ENCODE data around the gene GPR162.

GPR162 gene

DNA sequence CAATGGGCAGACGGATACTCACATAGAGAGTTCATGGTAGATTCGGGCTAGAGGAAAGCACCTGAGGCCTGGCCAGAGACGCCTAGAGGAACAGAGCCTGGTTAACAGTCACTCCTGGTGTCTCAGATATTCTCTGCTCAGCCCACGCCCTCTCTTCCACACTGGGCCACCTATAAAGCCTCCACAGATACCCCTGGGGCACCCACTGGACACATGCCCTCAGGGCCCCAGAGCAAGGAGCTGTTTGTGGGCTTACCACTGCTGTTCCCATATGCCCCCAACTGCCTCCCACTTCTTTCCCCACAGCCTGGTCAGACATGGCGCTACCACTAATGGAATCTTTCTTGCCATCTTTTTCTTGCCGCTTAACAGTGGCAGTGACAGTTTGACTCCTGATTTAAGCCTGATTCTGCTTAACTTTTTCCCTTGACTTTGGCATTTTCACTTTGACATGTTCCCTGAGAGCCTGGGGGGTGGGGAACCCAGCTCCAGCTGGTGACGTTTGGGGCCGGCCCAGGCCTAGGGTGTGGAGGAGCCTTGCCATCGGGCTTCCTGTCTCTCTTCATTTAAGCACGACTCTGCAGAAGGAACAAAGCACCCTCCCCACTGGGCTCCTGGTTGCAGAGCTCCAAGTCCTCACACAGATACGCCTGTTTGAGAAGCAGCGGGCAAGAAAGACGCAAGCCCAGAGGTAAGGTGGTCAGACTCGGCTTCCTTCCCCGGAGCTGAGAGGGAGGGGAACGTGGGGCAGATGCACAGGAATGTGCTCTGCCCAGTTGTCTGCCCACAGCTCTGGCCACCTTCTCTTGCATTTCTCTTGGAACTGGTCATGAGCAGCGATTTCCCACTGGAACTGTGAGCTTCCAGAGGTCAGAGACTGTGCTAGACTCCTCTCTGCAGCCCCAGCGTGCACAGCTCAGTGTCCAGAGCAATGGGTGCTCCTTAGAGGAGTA, 32.4 kb upstream of the GPR162 start, which contains the start of gene CD4:
TSS of gene CD4 (plus strand) at position 557 of the 953 bp plus-strand sequence. CDS start 10,611 bp downstream, outside the sequence.
- peak; percentile 77 for DNase-seq

DNA sequence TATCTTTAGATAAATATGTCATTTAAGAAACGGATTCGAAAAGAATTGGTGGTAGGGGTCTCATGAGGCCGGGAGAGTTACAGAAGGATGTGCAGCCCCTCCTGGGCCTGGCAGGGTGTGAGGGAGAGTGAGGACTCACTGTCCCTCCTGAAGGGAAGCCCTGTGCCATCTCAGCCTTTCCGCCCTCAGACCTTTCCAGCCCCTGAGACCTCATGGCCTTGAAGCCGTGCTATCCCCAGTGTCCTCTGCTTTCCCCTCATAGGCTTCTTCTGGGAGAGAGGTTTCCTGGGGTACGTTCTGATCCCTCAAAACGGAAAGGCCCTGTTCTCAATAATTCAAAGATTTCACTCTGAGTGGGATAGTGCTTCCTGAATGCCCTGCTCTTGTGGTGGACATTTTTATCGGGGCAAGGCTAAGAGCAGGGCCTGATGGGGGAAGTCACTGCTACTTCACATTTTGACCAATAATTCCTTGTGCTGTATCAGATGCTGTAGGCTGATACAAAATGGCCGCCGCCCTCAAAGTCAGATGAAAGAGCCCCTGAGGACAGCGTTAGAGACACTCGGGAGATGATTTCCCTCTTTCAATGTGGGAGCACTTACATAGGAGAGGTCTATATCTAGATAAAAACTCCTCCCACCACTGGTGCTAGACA, 31.0 kb upstream of the GPR162 start:
- peak; percentile 59 for DNase-seq

DNA sequence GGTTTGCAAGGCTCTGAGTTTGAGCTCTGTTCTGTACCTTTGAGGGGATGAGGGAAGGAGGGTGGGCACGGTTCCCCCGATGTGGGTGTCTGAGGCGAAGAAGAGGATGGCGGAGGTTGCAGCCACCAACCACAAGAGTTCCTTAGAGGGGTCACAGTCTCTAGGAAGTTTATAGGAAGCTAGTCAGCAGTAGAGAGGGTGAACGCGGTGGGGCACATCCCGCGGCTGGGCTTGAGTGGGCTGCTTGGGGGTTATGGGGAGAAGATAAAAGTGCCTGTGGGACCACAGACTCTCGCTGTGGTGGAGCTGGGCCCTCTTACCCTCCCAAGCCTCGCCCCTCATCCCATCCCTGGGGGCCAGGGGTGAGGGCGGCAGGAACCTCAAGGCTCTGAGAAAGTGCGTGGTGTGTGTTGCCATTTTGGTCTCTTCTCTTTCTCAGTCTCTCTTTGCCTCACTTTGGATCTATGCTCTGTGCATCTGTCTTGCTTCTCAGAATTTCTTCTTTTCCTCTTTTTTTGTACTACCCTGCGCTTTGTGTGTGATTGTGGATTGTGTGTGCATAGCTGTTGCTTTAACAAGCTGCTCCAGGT, 29.6 kb upstream of the GPR162 start:
- DNase-seq = peak; percentile 45

DNA sequence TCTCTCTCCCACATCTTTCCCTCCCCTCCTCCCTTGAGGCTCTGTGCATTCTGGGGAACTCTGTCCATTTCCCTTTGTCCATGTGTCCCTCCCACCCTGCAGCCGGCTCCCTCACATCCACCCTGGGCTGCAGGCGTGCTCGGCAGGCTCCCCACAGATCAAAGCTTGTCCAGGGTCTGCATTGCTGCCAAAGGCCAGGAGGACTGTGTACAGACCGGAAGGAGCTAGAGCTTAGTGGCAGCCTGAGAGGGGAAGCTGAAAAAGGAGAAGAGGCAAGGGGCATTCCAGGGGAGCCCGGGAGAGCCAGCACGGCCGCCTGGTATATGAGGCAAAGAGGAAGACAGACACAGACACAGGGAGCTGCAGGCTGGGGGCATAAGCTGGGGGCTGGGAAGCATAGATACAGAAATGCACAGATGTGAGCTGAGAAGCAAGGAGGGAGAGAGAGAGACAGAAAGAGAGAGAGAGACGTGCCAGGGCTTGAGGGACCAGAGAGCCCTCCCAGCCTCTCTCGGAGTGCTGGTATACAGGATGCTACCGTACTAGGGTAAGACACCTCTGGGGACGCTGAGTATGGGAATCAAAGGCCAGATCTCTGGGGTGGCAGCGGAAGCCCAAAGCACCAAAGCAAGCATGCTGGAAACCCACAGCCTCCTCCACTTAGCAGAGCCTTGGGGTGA, 29.0 kb upstream of the GPR162 start:
- DNase-seq = peak; percentile 27

DNA sequence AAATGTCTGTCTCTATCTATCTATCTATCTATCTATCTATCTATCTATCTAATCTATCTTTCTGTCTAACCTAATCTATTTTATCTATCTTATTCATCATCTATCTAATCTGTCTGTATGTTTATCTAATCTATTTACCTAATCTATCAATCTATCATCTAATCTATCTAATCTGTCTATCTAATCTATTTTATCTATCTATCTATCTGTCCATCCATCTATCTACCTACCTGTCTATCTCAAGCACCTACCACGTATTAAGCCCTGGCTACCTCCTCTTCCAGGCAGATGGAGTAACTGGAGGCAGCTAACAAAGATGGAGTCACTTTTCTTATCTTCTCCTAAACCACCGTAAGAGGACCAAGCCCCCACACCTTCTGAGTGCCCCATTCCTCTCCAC, 26.5 kb upstream of the GPR162 start:
- no peak for DNase-seq

DNA sequence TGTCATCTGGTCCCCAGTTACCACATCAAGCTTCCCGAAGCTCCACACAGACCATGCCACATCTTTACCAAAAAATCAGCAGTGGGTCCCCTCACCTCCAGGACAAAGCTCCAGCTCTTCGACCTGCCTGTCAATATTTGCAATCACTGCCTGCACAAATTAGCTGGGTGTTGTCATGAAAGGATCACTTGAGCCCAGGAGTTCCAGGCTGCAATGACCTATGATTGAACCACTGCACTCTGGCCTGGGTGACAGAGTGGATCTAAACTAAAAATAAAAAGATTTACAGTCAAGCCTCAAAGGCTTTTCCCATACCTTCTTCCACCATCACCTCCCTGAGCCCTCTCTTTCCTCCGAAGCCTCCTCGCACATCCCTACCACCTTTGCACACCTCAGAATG, 25.0 kb upstream of the GPR162 start:
- DNase-seq = no peak

DNA sequence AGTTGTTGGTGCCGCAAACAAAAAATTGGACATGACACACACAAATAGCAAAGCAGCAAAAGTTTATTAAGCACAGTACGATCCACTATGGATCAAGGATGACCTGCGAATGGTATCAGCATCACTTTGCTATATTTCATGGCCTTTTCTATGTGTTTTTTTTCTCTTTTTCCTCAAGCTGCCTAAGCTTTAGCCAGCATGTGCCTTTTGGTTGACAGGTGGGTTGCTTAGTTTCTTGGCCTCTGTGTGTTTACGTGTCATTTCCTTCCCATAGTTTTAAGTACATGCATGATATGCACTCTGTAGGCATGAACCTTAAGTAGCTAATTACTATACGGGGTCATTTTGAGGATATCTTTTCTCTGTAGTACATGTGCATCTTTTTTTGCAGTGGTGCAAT, 22.5 kb upstream of the GPR162 start:
- no peak for DNase-seq

DNA sequence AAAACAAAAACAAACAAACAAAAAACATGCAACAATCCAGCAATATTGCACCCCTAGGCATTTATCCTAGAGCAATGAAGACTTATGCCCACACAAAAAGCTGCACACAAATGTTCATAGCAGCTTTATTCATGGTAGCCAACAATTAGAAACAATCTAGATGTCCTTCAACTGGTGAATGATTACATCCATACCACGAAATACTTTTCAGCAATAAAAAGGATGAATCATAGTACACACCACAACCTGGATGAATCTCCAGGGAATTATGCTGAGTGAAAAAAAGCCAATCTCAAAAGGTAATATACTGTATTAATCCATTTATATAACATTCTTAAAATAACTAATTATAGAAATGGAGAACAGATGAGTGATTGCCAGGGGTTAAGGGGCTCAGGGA, 14.5 kb upstream of the GPR162 start:
- no peak for DNase-seq

DNA sequence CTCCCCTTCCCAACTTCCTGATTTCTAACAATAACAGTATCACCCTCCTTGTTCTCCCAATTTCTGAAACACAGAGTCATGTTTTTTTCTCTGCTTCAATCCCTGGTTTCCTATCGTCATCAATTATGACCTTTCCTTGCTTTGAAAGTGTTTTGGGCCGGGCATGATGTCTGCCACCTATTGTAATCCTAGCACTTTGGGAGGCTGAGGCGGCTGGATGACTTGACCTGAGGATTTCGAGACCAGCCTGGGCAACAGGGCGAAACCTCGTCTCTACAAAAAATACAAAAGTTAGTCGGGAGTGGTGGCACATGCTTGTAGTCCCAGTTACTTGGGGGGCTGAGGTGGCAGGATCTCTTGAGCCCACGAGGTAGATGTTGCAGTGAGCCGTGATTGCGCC, 12.6 kb upstream of the GPR162 start:
- DNase-seq = no peak

DNA sequence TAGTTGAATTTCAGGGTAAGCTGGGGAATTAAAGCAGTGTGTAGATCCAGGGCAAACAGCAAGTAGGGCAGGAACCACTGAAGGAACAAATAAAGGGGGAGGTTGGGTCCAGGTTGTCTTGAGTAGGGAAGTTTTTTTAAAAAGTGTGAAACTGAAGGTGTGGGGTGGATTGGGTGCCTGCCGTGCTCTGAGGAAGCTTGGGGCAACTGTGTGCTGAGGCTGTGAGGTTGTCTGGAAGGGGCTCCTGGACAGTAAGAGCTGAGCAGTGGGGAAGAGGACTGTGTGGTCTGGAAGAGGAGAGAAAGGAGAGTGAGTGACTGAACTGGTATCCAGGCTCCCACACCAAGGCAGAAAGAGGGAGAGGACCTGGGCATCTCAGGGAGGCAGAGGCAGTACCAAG, 10.9 kb upstream of the GPR162 start:
- DNase-seq = no peak

DNA sequence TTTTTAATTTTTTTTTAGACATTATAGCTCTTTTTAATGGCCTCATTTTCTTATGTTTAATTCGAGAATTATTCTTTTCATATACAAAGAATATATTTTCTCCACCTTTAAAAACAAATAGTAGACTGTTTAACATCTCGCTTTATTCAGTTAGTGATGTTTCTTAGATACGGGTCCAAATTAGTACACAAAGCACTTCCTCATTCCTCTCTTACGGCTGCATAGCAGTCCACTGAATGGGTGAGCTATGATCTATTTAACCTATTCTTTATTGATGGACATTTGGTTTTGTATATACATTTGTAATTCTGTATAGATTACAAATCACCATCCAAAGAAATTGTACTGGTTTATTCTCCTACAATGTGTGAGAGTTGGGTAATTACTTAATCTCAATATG, 8.3 kb upstream of the GPR162 start:
- DNase-seq = no peak

DNA sequence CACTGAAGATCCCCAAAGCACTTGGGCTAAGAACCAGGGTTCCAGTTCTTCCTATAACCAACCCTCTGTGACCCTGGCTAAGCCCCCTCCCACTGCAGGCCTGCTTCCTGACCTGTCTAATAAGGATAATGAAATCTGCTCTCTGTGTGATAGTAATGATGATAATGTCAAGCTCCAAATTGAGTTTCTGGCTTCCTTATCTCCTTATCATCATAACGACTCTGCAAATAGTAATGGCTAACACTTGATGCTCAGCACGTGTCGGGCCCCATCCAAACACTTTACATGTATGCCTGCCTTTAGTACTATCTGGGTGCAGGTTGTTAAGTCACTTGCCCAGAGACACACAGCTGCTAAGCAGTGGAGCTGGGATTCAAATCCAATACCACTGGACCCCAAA, 5.0 kb upstream of the GPR162 start:
- DNase-seq = no peak

DNA sequence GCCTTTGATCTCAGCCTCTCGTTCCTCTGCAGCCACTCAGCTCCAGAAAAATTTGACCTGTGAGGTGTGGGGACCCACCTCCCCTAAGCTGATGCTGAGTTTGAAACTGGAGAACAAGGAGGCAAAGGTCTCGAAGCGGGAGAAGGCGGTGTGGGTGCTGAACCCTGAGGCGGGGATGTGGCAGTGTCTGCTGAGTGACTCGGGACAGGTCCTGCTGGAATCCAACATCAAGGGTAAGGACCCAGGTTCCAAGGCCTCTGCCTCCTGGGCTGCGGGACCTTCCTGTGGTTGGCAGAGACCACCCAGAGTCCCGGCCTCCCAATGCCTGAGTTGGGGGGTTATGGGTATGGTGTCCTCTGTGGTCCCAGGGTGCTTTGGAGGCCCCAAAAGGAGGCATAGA, 4.5 kb upstream of the GPR162 start:
- DNase-seq = no peak

DNA sequence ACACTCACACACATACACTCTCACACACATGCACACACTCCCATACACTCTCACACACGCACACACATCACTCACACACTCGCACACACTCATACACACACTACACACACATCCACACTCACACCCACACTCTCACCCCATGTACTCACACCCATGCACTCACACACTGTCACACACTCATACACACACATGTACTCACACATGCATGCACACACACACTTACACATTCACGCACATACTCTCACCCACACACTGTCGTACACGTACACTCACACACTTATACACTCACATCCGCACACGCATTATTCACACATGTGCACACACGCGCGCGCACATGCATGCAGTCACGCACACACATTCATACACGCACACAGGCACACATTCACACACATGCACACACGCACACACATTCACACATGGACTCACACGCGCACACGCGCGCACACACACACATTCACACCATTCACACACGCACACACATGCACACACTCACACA, 3.9 kb upstream of the GPR162 start:
- no peak for DNase-seq

DNA sequence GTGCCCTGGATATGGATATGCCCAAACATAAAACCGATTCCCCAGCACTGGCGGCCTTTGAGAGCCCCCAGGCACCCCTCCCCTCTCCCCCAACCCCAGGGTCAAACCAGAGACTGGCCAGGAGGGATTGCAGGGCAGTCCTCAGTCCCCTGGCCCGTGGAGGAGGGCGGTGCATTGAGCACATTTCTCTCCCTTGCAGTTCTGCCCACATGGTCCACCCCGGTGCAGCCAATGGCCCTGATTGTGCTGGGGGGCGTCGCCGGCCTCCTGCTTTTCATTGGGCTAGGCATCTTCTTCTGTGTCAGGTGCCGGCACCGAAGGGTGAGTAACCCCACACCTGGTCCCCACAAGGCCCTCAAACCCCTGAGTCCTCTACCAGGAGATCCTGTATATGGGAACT, 3.4 kb upstream of the GPR162 start:
- no peak for DNase-seq

DNA sequence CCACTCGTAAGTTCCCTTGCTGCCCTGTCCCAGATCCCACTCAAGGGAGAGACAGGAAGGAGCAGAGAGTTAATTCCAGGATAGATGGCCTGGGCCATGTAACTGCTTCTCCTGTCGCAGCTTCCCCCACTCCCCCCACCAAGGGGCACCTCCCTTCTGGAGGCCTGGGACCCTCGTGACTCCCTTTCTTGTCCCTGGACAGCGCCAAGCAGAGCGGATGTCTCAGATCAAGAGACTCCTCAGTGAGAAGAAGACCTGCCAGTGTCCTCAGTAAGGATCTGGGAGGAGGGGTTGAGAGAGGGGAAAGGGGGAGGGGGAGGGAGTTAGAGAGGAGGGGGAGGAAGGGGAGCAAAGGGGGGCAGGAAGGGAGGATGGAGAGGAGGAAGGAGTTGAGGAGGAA, 3.0 kb upstream of the GPR162 start:
- no peak for DNase-seq

DNA sequence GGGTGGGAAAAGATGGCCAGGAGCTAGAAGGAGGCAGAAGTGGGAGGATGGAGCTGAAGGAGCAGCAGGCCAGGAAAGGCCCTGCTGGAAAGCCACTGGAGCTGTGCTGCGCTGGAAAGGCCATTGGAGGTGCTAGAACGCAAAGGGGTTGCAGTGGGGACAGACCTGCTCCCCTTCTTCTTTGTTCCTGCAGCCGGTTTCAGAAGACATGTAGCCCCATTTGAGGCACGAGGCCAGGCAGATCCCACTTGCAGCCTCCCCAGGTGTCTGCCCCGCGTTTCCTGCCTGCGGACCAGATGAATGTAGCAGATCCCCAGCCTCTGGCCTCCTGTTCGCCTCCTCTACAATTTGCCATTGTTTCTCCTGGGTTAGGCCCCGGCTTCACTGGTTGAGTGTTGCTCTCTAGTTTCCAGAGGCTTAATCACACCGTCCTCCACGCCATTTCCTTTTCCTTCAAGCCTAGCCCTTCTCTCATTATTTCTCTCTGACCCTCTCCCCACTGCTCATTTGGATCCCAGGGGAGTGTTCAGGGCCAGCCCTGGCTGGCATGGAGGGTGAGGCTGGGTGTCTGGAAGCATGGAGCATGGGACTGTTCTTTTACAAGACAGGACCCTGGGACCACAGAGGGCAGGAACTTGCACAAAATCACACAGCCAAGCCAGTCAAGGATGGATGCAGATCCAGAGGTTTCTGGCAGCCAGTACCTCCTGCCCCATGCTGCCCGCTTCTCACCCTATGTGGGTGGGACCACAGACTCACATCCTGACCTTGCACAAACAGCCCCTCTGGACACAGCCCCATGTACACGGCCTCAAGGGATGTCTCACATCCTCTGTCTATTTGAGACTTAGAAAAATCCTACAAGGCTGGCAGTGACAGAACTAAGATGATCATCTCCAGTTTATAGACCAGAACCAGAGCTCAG, 2.3 kb upstream of the GPR162 start:
- DNase-seq = no peak

DNA sequence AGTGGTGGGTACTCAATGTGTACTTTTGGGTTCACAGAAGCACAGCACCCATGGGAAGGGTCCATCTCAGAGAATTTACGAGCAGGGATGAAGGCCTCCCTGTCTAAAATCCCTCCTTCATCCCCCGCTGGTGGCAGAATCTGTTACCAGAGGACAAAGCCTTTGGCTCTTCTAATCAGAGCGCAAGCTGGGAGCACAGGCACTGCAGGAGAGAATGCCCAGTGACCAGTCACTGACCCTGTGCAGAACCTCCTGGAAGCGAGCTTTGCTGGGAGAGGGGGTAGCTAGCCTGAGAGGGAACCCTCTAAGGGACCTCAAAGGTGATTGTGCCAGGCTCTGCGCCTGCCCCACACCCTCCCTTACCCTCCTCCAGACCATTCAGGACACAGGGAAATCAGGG, 1.5 kb upstream of the GPR162 start:
- no peak for DNase-seq

DNA sequence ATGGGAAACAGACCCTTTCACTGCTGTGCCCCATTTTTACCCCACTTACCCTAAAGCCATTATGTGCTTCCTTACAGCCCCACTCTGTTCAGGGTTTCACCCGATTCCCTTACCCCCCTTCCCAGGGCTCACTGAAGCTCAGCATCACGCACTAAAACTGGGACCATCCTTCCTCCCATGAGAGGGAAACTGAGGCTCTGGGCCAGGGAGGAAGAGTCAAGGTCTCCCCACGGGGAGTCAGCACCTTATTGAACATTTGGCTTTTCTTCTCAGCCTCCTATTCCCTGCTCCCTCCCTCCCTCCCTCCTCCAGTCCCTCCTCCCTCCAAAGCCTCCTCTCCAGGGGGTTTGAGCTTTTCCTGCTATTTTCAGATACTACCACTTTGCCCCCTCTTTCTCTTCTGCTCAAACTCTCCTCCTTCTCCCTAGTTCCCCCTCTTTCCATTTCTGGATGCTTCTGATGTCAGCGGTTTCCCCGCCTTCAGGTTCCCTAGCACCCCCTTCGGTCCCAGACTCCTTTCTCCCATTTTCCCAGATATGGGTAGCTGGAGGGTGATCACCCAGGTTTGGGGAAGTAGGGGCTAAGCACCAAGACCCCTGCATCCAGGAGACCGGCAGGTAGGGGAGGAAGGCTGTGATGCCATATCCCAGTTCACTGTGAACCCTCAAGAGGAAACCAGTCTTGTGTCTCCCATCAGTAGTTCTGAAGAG, 960 bp downstream of the GPR162 start:
- no peak for DNase-seq

DNA sequence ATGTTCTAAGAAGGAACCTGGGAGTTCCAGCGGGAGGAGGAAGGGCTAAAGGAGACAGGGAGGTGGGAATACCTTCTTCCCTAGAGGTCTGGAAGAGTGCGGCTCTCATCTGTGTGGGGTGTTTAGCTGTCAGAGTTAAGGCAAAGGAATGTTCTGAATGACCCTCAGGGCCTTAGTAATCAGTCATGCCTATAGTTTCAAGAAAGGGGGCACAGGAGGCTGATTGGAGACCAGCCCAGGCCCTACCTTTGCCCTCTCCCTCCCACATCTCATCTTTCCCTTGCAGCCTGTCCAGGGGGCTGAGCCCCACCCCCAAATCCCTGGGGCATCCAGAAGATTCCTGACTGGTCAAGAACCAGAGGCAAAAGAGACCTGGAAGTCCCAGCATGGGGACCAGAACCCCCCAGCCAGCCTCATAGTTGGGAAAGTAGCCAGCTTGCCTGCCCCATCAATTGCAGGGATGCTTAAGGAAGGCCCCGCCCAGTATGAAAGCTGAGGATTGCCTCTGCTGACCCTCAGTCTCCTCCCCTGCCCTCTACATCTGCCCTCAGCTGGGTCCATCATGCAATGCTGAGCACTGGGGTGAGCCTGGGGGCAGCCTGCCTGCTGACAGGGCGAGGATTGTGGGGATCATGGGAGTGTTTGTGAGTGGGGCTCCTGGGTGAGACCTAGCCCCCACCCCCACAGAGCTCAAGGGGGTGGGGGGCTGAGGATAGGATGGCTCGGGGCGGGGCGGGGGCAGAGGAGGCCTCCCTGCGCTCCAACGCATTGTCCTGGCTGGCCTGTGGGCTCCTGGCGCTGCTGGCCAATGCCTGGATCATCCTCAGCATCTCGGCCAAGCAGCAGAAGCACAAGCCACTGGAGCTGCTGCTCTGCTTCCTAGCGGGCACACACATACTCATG, 1.8 kb downstream of the GPR162 start:
- no peak for DNase-seq

All from activated naive CD4-positive, alpha-beta T cell treated with Interleukin-2 at 50 U/mL for 16 hours (primary cell).